SJSA1 (cell line): ENCODE measurements around the gene AURKA. TPM values are rescaled to one million over a fixed set of nuclear protein-coding genes. Genes with fewer than 3 reads are reported as not detected.

Source experiments
- DNase-seq, 2 experiments: peaks; one replicate each; pipeline ENCODE4 v3.0.0-alpha.2; 2015 to 2020; ENCODE audit warnings: low spot score in 2 of 2, low read depth in 1 of 2
- H3K27ac ChIP-seq: fragments of 250-450 bp; sonication (Bioruptor Pico); 2 replicates; pipeline ENCODE4 v1.5.1; 2020; ENCODE audit warnings: mild to moderate bottlenecking, moderate library complexity
- H3K27me3 ChIP-seq: fragments of 250-450 bp; sonication (Bioruptor Pico); replicated peaks from 2 replicates; pipeline ENCODE4 v1.5.1; 2020; ENCODE audit warnings: mild to moderate bottlenecking, moderate library complexity
- H3K36me3 ChIP-seq: fragments of 250-450 bp; sonication (Bioruptor Pico); 2 replicates; pipeline ENCODE4 v1.5.1; 2020; ENCODE audit warnings: mild to moderate bottlenecking
- H3K4me1 ChIP-seq: fragments of 250-450 bp; sonication (Bioruptor Pico); replicated peaks from 2 replicates; pipeline ENCODE4 v1.6.1; 2021; ENCODE audit warnings: mild to moderate bottlenecking
- H3K4me3 ChIP-seq: fragments of 250-450 bp; sonication (Bioruptor Pico); 2 replicates; pipeline ENCODE4 v1.5.1; 2020; ENCODE audit warnings: mild to moderate bottlenecking
- H3K9me3 ChIP-seq: fragments of 250-450 bp; sonication (Bioruptor Pico); replicated peaks from 2 replicates; pipeline ENCODE4 v1.5.1; 2020; ENCODE audit warnings: mild to moderate bottlenecking
- total RNA-seq: library from RNA; depleted of rRNA; stranded (reverse); fragments of >200 nt; shearing (Covaris generic); gene quantifications from 2 replicates; pipeline ENCODE4 v1.2.3, GENCODE V29; 2014; rRNA removed

Gene AURKA
- total RNA-seq, result 116 and 132 TPM in 2 replicates

DNA sequence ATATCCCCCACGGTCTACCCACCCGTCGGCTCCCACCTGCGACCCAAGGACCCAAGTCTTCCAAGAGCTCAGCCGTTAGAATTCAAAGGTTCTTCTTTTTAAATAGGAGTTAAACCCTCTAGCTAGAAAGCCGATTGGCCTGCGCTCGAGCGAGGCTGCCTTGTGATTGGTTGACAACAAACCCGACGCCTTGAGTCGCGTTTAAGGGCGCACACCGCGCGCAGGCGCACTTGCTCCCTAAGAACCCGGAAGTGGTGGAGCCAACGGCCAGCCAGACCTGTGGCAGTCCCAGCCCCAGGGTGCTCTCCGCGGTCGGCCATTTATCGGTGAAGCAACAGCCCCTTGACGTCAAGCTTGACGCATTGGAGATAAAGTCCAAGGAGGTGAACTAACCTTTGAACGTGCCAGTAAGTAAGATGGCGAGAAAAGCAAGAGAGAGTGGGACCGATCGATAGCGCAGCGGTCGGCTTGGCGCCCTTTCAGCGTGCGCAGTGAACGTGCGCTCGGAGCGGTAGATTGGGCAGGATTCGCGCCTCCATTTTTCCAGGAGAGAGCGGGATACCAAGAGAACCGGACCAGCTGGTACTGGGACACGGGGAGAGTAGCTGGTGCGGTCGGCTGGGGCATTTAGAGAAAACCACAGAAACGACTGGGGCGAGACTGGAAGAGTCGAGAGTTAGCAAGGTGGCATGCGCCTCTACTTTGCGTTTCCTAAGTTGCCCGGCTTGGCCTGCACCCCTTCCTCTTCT is at the start of gene AURKA, which contains the start of gene CSTF1:
AURKA (minus strand) TSS at position 84 of the 749 bp plus-strand sequence. CDS start 4,018 bp downstream, outside the sequence.
CSTF1 (plus strand) TSS at position 514 of the 749 bp plus-strand sequence. CDS start 2,908 bp downstream, outside the sequence.
- H3K27me3 ChIP-seq, result no peaks in the 10 kb centered on the region
- no peaks in the 10 kb centered on the region for H3K9me3 ChIP-seq
- peak within 1 kb of the TSS; percentile 93 for H3K27ac ChIP-seq
- H3K4me3 ChIP-seq, result peak within 1 kb of the TSS; percentile 65
- H3K36me3 ChIP-seq, result peaks cover 73% of the 10 kb centered on the region
- peaks cover 17% of the 10 kb centered on the region for H3K4me1 ChIP-seq
- peak; percentile 98 to 99 for DNase-seq

DNA sequence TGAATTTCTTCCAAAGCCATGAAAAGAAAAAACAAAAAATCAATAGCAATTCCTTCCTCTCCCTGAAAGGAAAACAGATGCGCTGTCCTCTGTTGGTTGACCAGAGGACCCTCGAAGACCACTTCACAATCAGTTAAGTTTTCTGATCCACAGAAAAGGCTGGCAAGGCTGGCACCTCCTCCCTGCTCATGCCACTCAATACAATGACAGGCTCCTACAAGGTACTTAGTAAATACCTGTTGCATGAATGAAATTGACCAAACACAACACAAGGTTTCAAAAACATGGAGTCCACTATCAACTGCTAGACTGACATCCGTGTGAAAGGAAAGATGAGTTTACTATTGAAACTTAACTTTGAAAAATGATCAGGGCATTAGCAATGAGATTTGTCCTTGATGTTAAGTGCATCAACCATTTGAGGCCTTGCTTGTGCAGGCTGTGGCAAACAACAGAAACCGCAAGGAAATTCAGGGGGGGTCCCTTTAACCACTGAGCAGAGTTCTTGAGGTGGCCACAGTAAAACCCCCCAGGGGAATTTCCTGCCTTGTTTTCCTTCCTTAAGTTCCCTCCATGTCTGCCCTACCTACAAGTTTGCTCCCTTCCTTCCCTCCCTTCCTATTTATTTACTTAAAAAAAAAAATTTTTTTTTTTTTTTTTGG is 48.5 kb upstream of the AURKA start:
- Histone ChIP-seq H3K4me1 (peaks cover 16% of the 10 kb centered on the region), H3K9me3 (no peaks in the 10 kb centered on the region), H3K27me3 (no peaks in the 10 kb centered on the region), H3K27ac (peak overlapping the region; percentile 49), H3K36me3 (no peaks in the 10 kb centered on the region), H3K4me3 (no peak overlapping the region)
- peak in 1 of 2 experiments; percentile 8 for DNase-seq

DNA sequence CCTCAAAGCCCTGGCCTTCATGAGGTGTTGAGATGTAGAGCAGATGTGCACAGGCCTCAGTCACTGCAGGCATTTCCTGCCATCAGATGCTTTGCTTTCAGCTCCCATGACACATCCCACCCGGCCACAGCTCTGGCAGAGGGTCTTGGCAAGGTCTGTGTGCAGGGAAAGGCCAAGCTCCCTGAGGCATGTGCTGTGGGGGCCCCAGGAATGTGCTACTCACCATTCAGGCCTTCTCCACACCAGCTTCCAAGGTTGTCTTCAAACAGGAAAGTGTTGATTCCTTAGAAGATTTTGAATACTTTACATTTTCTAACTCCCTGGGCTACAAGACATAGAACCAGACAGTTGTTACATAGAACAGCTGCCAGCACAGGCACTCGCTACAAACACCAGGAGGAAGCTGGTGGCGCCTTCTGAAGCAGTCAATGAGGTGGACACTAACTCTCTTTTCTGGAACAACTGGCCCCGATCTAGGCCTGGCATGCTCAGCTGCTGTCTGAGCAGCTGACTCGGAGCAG is 47.8 kb upstream of the AURKA start:
- no peaks in the 10 kb centered on the region for H3K36me3 ChIP-seq
- no peak overlapping the region for H3K4me3 ChIP-seq
- DNase-seq, result peak; percentile 58 to 78
- H3K9me3 ChIP-seq, result no peaks in the 10 kb centered on the region
- peak overlapping the region; percentile 49 for H3K27ac ChIP-seq
- H3K4me1 ChIP-seq, result peaks cover 16% of the 10 kb centered on the region
- no peaks in the 10 kb centered on the region for H3K27me3 ChIP-seq

DNA sequence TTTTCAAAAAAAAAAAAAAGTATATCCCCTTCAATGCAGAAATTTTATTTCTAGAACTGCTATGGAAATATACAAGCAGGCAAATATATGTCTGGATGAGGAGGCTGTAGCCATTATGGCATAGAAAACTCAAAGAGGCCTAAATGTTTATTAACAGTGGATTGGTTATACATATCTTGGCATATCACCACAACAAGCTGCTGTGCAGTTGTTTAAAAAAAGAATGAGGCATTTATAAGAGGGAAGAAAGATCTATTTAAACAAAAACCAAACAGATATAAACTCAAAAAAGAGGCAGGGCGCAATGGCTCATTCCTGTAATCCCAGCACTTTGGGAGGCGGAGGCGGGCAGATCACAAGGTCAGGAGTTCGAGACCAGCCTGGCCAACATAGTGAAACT is 46.3 kb upstream of the AURKA start:
- peaks cover 16% of the 10 kb centered on the region for H3K4me1 ChIP-seq
- no peaks in the 10 kb centered on the region for H3K9me3 ChIP-seq
- H3K36me3 ChIP-seq, result no peaks in the 10 kb centered on the region
- H3K27ac ChIP-seq, result no peak overlapping the region
- no peak overlapping the region for H3K4me3 ChIP-seq
- no peak for DNase-seq
- no peaks in the 10 kb centered on the region for H3K27me3 ChIP-seq

DNA sequence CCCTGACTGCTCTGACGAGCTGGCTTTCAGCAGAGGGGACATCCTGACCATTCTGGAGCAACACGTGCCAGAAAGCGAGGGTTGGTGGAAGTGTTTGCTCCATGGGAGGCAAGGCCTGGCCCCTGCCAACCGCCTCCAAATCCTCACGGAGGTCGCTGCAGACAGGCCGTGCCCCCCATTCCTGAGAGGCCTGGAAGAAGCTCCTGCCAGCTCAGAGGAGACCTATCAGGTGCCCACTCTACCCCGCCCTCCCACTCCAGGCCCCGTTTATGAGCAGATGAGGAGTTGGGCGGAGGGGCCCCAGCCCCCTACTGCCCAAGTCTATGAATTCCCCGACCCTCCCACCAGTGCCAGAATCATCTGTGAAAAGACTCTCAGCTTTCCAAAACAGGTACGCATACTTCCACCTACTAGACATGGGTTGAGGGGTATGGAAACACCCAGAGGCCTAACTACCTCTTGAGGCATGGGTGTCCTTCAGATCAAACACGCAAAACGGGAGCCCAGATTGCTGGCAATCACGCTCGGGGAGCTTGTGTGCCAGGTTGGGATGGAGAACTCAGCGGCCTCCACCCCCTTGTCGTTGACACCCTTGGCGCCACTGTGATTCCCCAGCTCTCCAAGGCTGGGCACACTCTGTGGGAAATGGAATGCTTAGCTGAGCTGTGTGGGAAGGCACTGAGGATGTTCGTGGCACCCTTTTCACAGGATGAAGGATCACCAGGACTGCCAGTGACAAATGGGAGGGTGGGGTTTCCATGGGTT is 45.4 kb upstream of the AURKA start:
- DNase-seq, result no peak
- no peaks in the 10 kb centered on the region for H3K9me3 ChIP-seq
- H3K4me3 ChIP-seq, result no peak overlapping the region
- no peaks in the 10 kb centered on the region for H3K36me3 ChIP-seq
- no peaks in the 10 kb centered on the region for H3K27me3 ChIP-seq
- no peak overlapping the region for H3K27ac ChIP-seq
- peaks cover 16% of the 10 kb centered on the region for H3K4me1 ChIP-seq

DNA sequence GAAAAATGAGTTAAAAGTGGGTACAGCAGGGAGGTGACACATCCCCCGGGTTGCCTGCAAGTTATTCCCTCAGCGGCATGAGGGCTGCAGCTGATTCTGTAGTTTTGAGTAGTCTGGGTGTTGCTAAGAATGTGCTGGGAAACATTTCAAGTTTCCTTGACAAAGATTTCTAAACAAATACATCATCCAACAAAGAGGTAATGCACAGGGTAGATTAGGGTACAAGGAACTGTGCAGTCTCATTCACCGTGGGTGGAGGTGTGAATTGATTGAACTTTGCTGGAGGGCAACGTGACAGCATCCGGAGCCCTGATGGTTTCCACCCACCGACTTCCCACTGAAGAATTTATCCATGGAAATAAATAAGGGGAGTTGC is 41.9 kb upstream of the AURKA start:
- Histone ChIP-seq H3K9me3 (no peaks in the 10 kb centered on the region), H3K4me1 (no peaks in the 10 kb centered on the region; the same call in 1 of the 2 replicates), H3K27me3 (no peaks in the 10 kb centered on the region; the same call in 1 of the 2 replicates), H3K27ac (no peak overlapping the region), H3K4me3 (no peak overlapping the region), H3K36me3 (no peaks in the 10 kb centered on the region)
- DNase-seq, result no peak

DNA sequence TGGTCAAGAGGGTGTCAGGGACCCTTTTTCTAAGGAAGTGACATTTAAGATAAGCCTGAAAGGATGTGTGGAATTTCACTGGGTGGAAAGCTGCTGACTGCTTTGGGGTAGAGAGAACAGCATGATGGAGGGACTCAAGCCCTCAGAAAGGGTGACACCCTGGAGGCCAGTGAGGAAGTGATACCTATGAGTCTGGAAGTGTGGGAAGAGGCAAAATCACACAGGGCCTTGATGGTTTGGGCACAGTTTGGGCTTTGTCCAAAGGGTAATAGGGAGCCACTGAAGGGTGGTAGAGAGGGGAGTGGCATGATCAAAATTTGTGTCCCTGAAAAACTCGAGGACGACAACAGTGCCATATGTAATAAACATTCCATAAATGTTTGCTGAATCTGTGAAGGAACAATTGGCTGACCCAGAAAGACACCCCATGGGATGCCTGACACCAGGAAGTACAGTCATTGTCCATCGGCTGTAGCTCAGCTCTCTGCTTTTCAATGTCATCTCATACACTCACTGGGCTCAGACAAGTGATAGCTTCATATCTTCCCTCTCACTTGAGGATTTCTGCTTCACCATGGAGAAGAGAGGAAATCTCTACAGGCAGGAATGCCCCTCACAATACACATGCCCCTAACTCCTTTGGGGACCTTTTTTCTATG is 41.3 kb upstream of the AURKA start:
- H3K27me3 ChIP-seq, result no peaks in the 10 kb centered on the region; the same call in 1 of the 2 replicates
- H3K27ac ChIP-seq, result no peak overlapping the region
- no peaks in the 10 kb centered on the region for H3K4me1 ChIP-seq
- H3K4me3 ChIP-seq, result no peak overlapping the region
- no peaks in the 10 kb centered on the region for H3K9me3 ChIP-seq
- H3K36me3 ChIP-seq, result no peaks in the 10 kb centered on the region
- DNase-seq, result no peak

DNA sequence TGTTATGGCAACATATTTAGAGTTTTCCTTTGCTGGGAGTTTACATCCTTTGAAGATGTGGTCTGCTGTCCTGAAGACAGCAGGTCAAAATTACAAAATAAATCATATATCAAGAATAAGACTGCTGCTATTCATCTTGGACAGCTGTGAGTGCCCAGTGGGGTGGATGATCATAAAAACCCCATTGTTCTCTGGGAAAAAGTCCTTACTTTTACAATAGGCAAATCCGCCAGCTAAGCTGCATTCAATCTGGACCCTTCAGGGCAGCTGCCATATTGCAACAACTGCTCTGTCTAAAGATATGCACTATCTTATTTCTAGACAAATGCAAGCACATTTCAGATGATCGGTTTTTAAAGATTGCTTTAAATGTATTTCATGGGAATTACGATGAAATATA is 39.5 kb upstream of the AURKA start:
- no peak overlapping the region for H3K27ac ChIP-seq
- no peak for DNase-seq
- H3K27me3 ChIP-seq, result no peaks in the 10 kb centered on the region; the same call in 1 of the 2 replicates
- no peaks in the 10 kb centered on the region for H3K36me3 ChIP-seq
- no peaks in the 10 kb centered on the region for H3K9me3 ChIP-seq
- no peaks in the 10 kb centered on the region for H3K4me1 ChIP-seq
- H3K4me3 ChIP-seq, result no peak overlapping the region

DNA sequence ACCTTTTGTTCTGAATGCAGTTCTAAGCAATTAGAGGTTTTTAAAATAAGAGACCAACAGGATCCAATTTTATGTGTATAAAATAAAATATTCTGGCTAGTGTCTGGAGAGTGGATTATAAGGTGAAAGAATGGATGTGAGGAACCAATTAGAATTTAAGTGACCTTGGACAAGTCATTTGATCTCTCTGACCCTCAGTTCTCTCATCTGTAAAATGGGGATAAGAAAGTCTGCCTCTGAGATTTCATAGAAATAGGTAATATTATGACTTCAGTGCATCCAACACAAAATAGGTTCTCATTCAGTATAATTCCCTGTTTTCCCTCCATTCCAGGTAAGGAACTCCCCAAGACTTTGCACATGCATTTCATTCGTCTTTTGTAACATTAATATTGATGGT is 38.9 kb upstream of the AURKA start:
- H3K27me3 ChIP-seq, result no peaks in the 10 kb centered on the region; the same call in 1 of the 2 replicates
- H3K4me3 ChIP-seq, result no peak overlapping the region
- no peaks in the 10 kb centered on the region for H3K36me3 ChIP-seq
- H3K9me3 ChIP-seq, result no peaks in the 10 kb centered on the region
- no peaks in the 10 kb centered on the region for H3K4me1 ChIP-seq
- no peak overlapping the region for H3K27ac ChIP-seq
- DNase-seq, result no peak

DNA sequence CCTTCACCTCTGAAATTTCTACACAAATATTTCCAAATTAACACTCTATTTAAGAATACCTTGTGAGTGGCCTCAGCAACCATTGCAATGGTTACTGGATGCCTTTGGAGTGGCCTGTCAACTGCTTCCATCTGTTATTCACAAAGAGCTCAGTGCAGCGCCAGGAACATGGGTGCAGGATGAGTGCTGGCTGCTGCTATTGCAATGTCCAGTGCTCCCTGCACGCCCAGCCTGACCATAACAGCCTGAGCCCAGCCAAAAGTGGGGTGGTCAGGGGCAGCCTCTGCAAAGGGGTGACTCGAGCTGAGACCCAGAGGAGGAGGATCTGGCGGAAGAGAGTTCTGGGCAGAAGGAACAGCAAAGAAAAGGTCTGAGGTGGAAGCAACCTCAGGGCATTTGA is 38.4 kb upstream of the AURKA start:
- no peak for DNase-seq
- Histone ChIP-seq H3K4me1 (no peaks in the 10 kb centered on the region), H3K9me3 (no peaks in the 10 kb centered on the region), H3K27ac (no peak overlapping the region), H3K36me3 (no peaks in the 10 kb centered on the region), H3K4me3 (no peak overlapping the region), H3K27me3 (no peaks in the 10 kb centered on the region; the same call in 1 of the 2 replicates)

DNA sequence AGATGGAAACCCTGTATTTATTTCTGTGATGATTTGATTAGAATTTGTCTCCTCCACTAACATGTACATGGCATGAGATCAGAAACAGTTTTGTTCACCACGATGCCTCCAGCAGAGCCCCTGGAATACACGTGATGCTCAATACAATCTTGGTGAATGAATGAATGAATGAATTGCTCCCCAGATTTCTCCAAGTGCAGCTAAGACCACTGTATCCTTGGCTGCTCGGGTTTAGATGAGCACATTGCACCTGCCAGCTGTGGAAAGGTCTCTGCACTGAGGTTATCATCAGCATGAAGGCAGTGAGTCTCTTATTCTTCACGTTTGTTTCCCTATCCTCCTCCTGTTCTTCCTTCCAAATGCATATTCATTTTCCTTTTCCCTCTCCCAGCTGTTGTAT is 37.9 kb upstream of the AURKA start:
- Histone ChIP-seq H3K4me1 (no peaks in the 10 kb centered on the region), H3K4me3 (no peak overlapping the region), H3K9me3 (no peaks in the 10 kb centered on the region), H3K36me3 (no peaks in the 10 kb centered on the region), H3K27ac (no peak overlapping the region), H3K27me3 (no peaks in the 10 kb centered on the region; the same call in 1 of the 2 replicates)
- no peak for DNase-seq

DNA sequence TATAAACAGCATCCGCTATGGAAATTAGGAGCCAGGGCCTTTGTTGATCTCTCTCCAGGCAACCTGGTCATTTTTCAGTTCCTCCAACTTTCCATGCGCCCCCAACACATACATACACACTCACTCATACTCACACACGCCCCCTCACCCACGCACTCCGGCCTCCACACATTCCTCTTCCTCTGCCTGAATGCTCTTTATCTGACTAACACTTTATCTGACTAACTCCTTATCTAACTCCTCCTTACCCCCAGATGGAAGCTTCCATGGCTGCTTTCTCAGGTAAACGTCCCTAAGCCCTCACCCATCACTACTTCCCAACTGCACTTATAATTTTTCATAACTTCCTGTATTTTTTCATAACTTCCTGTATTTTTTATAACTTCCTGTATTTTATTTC is 37.5 kb upstream of the AURKA start:
- H3K36me3 ChIP-seq, result no peaks in the 10 kb centered on the region
- H3K4me1 ChIP-seq, result no peaks in the 10 kb centered on the region
- no peak overlapping the region for H3K27ac ChIP-seq
- H3K4me3 ChIP-seq, result no peak overlapping the region
- no peaks in the 10 kb centered on the region for H3K9me3 ChIP-seq
- DNase-seq, result no peak
- H3K27me3 ChIP-seq, result no peaks in the 10 kb centered on the region; the same call in 1 of the 2 replicates

DNA sequence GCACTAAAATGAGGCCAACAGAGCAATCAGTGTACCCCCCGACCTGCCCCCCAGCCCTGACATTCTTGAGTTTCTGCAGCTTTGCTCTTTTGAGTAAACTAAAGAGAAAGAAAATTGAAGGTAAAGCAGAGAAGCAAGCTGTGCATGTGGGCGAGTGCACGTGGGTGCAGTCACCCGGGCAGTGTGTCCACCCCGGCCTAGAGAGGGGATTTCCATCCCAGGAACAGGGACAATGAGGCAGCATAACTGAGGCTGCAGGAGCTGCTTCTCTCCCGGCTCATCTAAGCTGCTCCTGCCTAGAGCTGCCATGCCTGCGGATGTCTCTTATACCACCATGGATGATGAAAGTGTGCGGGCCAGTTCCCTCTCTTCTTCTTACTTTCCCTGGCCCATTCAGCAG is 36.9 kb upstream of the AURKA start:
- H3K36me3 ChIP-seq, result no peaks in the 10 kb centered on the region
- H3K27me3 ChIP-seq, result no peaks in the 10 kb centered on the region; the same call in 1 of the 2 replicates
- no peak overlapping the region for H3K27ac ChIP-seq
- no peaks in the 10 kb centered on the region for H3K4me1 ChIP-seq
- no peak overlapping the region for H3K4me3 ChIP-seq
- no peaks in the 10 kb centered on the region for H3K9me3 ChIP-seq
- no peak for DNase-seq
